ENCODE results near the gene CEMIP2.

CEMIP2 gene

GRCh38 chr9:71769175-71770161, 1.2 kb upstream of the CEMIP2 start:
- DNase-seq: peak; percentile 46

DNA sequence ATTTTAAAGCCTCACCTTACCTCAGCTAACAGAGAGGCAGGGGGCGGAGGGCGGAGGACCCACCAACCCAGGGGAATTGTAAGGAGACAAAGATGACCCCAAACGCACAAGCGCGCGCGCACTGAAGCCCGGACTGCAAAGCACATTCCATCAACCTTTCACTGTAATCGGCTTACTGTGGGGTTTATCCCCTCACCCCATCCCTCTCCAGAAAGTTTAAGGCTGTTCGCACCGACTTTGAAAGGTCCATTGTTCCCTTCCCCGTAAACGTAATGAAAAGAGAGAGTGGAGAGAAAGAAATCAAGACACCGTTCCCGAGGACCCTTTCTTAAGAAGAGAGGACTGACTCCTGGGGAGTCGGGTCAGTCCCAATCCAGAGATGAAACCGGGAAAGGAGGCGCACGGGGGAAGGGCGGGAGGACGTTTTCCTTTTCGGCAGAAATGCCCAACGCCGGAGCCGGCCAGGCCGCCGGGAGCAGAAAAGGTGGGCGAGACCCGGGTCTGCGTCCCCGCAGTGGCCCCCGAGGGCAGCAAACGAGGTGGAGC, 464 bp downstream of the CEMIP2 start:
- DNase-seq: no peak

- no peak for DNase-seq
These were observed 1.0 kb downstream of the CEMIP2 start for GRCh38 chr9:71767163-71767775.

DNA sequence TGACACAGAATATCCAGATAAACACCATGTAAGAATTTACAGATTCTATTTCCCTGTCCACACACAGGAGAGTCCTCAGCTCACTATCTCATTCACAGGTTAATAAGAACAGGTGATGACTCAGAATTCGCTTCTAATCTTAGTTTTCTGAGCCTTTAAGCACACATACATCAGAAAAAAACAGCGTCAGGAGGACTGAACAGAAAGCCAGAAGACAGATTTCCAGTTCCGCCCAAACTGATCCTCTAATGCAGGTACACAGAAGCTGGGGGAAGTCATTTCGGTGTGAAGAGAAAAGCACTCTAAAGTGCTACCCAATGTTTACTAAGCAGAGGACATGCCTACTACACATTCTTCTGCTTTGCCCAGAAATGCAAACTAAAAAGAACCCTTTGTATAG, 1.6 kb downstream of the CEMIP2 start:
- DNase-seq: no peak

GRCh38 chr9:71765693-71766092, 2.6 kb downstream of the CEMIP2 start:
- no peak for DNase-seq

- DNase-seq: no peak
These were observed 3.4 kb downstream of the CEMIP2 start for GRCh38 chr9:71764891-71765290.

DNA sequence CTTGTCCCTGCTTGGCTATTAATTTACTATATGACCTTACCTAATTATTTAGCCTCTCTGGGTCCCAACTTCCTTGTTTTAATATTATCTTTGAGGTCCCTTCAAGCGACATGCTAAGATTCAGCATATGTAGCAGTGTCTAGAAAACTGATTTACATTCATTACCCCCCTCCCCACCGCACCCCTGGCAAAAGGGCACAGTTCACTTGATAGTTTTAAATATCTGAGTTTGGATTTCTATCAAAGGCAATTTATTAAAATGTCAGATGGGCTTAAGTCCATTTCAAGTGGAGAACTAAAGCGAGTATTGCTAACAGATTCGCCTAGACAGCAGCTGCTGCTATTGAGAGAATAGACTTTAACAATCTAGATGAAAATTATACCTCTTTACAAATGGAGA, 3.9 kb downstream of the CEMIP2 start:
- no peak for DNase-seq

DNA sequence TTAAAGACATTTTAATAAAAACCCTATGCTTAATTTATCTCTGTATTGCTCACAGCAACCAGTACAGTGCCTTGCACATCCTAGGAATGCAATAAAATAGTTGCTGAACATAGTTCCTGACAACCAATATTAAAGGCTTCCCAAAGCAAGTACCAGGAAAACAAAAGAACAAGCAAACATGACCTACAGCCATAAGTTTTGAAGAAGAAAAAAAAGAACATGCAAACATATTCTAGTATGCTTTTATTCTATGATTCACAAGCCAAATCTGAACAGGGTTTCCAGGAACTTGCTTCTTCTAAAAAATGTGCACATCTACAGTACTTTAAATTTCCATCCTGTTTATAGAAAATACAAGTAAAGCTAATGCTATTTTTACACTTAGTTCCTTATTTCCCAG, 4.5 kb downstream of the CEMIP2 start:
- DNase-seq: no peak

DNA sequence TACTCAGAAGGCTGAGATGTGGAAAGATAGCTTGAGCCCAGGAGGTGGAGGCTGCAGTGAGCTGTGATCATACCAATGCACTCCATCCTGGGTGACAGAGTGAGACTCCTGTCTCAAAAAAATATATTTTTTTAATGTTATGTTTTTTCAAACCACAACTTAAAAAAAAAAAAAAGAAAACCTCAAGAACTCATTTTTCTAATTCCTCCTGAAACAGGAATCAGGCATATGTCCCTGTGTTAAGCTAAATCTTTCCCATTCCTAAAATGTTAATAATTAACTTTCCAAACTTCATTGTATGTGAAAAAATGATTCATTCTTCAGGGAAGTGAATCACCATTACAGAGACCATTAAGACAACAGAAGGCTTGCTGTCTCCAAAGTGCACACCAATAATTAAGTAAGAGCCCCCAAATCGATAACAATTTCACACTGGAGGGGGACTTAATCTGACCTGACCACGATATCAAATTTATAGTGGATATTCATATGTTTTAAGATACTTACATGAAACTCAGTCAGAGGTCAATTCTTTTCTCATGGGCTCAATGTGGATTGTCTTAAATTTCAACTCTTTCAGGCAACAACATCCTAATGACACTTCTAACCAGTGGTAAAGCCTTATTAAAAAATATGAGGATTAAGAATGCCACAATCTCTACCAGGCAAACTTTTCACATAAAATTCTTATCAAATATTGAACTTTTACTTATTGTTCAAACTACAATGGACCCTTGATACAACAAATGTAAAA, 5.2 kb downstream of the CEMIP2 start:
- no peak for DNase-seq

GRCh38 chr9:71761938-71762353, 6.4 kb downstream of the CEMIP2 start:
- no peak for DNase-seq

- DNase-seq: no peak
These were observed 7.4 kb downstream of the CEMIP2 start for GRCh38 chr9:71760901-71761300.

GRCh38 chr9:71758785-71759184, 9.5 kb downstream of the CEMIP2 start:
- no peak for DNase-seq

GRCh38 chr9:71758277-71758676, 10.0 kb downstream of the CEMIP2 start:
- DNase-seq: no peak

GRCh38 chr9:71756753-71757152, 11.6 kb downstream of the CEMIP2 start:
- no peak for DNase-seq

DNA sequence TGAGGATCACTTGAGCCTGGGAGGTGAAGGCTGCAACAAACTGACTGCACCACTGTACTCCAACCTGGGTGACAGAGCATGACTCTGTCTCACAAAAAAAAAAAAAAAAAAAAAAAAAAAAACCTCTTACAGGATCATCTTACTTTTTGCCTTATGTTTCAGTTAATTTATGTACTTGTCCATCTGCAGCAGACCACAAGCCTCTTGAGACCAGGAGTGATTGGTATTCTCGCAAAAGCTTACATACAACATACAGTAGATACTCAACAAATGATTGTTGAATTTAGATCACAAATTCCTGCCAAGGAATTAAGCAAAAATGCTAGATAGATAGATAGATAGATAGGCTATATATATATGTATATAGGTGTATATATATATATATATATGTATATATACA, 12.4 kb downstream of the CEMIP2 start:
- DNase-seq: no peak

- no peak for DNase-seq
These were observed 13.1 kb downstream of the CEMIP2 start for GRCh38 chr9:71755230-71755629.

DNA sequence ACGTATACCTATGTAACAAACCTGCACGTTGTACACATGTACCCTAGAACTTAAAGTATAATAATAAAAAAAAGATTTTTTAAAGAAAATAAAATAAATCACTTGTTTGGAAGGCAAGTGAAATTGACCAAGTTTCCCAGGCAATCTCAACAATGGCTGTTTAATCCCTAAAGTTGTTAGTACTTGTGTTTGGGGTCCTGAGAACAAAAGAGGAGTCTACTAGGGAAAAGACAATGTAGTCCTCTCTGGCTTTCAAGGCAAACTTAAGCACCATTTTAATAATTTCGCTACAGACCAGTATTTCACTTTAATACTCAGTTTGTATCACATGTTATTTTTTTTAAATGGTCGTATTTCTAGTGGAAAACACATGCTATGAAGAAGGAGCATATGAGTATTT, 14.2 kb downstream of the CEMIP2 start:
- DNase-seq: no peak

DNA sequence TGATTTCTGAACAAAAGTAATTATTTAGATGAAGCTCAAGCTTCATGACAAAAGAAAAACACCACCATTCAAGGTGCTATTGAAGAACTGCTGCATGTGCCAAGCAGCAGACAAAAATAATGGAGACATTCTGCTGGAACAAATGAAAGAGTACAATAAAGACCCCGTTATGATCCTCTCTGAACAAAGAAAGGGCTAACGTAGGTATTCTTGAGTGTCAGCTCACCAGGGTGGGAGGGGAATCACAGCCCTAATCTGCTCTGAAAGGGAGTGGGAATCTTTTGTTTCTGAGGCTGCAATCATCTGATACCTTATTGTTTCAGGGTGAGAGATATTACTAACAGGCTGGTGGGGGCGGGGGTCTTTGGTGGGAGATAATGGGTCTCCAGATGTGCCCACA, 15.4 kb downstream of the CEMIP2 start:
- no peak for DNase-seq

DNA sequence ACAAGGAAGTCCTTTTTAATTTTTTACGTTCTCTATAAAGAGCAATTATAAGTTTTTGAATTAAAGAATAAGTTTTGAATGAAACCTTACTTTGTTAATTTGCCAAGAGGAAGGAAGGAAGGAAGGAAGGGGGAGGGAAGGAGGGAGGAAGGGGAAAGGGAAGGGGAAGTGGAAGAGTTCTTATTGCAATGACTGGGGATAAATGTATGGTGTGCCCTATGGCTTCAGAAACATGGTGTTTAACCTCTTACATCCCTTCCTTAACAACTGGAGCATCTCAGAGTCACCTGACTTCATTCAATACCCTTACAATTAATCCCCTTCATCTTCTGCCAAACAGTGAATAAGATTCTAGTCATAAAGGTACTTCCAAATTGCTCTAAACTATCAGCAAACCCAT, 16.0 kb downstream of the CEMIP2 start:
- no peak for DNase-seq

DNA sequence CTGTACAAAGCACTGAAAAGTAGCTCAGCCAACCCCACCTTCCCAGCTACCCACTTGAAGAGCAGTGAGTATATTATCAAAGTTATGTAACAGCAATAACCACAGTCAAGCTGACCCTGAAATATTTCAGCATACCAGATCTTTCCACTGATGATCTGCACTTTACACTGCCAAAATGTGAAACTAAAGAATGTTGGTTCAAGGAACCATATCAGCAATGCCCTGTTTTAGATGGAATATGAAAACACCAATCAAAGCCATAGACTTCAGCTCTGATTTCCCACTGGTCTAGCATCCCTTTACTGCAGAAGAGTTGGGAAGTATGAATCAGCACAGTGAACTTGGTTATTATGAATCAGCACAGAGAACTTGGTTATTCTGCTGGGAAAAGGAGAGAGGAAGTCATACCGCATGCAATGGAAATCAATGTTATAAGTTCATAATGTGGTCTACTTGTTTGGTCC, 20.0 kb downstream of the CEMIP2 start:
- DNase-seq: no peak

DNA sequence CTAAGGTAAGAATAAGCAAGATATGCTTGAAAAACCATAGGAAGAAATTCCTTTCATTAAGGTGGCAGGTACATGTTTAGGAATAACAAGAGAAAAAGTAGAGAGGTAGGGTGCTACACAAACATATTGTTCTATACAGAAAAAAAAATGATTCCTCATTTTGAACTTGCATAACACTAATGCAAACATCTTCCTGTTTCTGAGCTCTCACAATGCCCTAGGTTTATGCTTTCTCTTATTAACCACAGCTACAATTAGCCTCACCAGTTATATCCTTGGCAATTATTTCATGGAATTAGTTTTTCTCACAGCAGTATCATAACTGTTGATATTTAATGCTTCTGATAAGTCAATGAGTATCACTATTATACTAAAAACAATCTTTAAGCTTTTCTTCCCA, 20.7 kb downstream of the CEMIP2 start:
- no peak for DNase-seq

- no peak for DNase-seq
These were observed 21.6 kb downstream of the CEMIP2 start for GRCh38 chr9:71746758-71747125.
